ENCODE measurements around the gene TMEM254. TPM values are rescaled to one million over a fixed set of nuclear protein-coding genes. Genes with fewer than 3 reads are reported as not detected.
A peak's percentile ranks its signal among the peaks of the same experiment; 100 is the strongest.

The TMEM254 gene
- total and polyA plus RNA-seq, 9 of the 15 experiments (the other 6 are each of a cell fraction or from before 2014, with no cell fraction given): 0.59 to 4.7 (median 1.9) TPM

DNA sequence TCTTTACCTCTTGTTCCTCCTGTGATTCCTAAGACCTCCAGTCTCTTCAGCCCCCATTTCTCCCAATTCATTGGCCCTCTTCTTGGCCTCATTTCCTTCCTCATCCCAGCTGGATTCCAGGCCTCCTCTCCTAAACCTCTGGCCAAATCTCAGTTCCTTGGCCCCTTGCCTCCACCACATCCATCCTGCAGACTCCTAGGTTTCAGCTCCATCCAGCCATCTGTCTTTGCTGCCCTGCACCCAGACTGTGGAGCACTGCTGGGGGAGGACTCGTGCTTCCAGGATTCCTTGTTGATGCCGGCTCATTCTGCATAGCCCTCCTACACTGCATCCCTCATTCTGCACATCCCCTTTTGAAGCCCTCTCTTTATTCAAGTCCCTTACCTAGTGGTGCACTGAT lies 60.8 kb downstream of the TMEM254 start:
- Histone ChIP-seq H3K4me3 (no peak overlapping the region), H2AFZ (ENCODE audit: low read depth, low read length) (no peak overlapping the region), H3K9me3 (replicated peaks; ENCODE audit: control insufficient read depth, insufficient read depth, low read depth, low read length) (no peaks in the 10 kb centered on the region), H3K36me3 (ENCODE audit: control insufficient read depth, insufficient read depth, low read length) (no peaks in the 10 kb centered on the region), H3K9ac (ENCODE audit: insufficient read depth in 1 of 2, low read depth in 2 of 2, low read length in 2 of 2) (no peak overlapping the region), H3K9me1 (ENCODE audit: control insufficient read depth, insufficient read depth, low read length) (no peaks in the 10 kb centered on the region), H3K27me3 (ENCODE audit: control insufficient read depth in 2 of 2, insufficient read depth in 2 of 2, low read length in 2 of 2) (peaks cover 25 to 60% of the 10 kb centered on the region in 2 experiments), H3K27ac (ENCODE audit: extremely low read depth, low read depth, low read length) (no peak overlapping the region), H3K79me2 (ENCODE audit: control insufficient read depth, insufficient read depth, low read length) (no peaks in the 10 kb centered on the region), H4K20me1 (replicated peaks; ENCODE audit: control insufficient read depth, insufficient read depth, low read length) (peaks cover 5% of the 10 kb centered on the region), H3K4me2 (ENCODE audit: insufficient read depth, low read length) (no peak overlapping the region), H3K4me1 (replicated peaks in 1 of 2; ENCODE audit: control insufficient read depth in 2 of 2, insufficient read depth in 2 of 2, low read length in 2 of 2) (peaks cover 0 to 4% of the 10 kb centered on the region in 2 experiments; a peak in 3 of 5 replicates)
- BruUV-seq (replicated peaks): no TSS peak
- intact Hi-C loops (cut with micrococcal nuclease): no loop called here
- 0% methylated on average over 2 of the region's 2 CpGs for WGBS (ENCODE audit: insufficient coverage, low coverage, missing lambda C conversion rate)
- in situ Hi-C loops (cut with MboI): no loop called here
- FAIRE-seq (no peak), DNase-seq (ENCODE audit: extremely low read depth in 1 of 4, low spot score in 3 of 4) (no peak), ATAC-seq (no peak)
- CTCF ChIA-PET (ENCODE audit: low intra/inter-chr PET ratio): no interaction called here
- POLR2A ChIA-PET: interaction anchor here (0.8 kb wide), 1 partner anchor 14 kb away, joined by 3 read pairs; no protein-coding TSS in a partner anchor
- TF ChIP-seq ZNF263 (CRISPR knock-in tag; IDR thresholded peaks at IDR 0.05; ENCODE audit: borderline replicate concordance) (peak; percentile 74), FOSL1 (tag; conservative IDR thresholded peaks at IDR 0.05) (no peak)

DNA sequence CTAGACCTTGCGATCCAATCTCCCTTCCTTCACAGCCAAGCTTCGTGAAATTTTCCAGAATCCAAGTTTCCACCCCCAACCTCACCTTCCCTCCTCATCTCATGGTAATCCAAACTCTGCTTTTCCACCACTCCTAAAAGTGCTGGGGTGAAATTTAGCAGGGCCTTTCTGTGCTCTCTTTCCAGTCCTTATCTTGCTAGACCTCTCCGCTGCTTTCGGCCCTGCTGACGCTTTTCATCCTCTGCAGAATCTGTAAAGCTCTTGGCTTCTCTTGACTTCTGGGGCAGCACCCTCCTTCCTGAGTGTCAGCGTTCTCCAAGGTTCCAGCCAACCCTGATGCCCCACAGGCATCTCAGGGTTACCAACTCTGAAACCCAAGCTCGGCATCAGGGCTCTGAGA lies 61.8 kb downstream of the TMEM254 start:
- Histone ChIP-seq H3K36me3 (ENCODE audit: control insufficient read depth, insufficient read depth, low read length) (no peaks in the 10 kb centered on the region), H3K9me1 (ENCODE audit: control insufficient read depth, insufficient read depth, low read length) (no peaks in the 10 kb centered on the region), H3K27me3 (ENCODE audit: control insufficient read depth in 2 of 2, insufficient read depth in 2 of 2, low read length in 2 of 2) (peaks cover 25 to 56% of the 10 kb centered on the region in 2 experiments), H3K4me1 (replicated peaks in 1 of 2; ENCODE audit: control insufficient read depth in 2 of 2, insufficient read depth in 2 of 2, low read length in 2 of 2) (peaks cover 0 to 9% of the 10 kb centered on the region in 2 experiments; a peak in 3 of 5 replicates), H2AFZ (ENCODE audit: low read depth, low read length) (no peak overlapping the region), H4K20me1 (replicated peaks; ENCODE audit: control insufficient read depth, insufficient read depth, low read length) (peaks cover 5% of the 10 kb centered on the region), H3K4me3 (no peak overlapping the region), H3K79me2 (ENCODE audit: control insufficient read depth, insufficient read depth, low read length) (no peaks in the 10 kb centered on the region), H3K9ac (ENCODE audit: insufficient read depth in 1 of 2, low read depth in 2 of 2, low read length in 2 of 2) (no peak overlapping the region), H3K27ac (ENCODE audit: extremely low read depth, low read depth, low read length) (no peak overlapping the region), H3K4me2 (ENCODE audit: insufficient read depth, low read length) (no peak overlapping the region), H3K9me3 (replicated peaks; ENCODE audit: control insufficient read depth, insufficient read depth, low read depth, low read length) (no peaks in the 10 kb centered on the region)
- no TSS peak for BruUV-seq (replicated peaks)
- WGBS (ENCODE audit: insufficient coverage, low coverage, missing lambda C conversion rate): under 1% methylated on average over 7 of the region's 7 CpGs
- no peak for FAIRE-seq
- ATAC-seq: no peak
- no peak for DNase-seq (ENCODE audit: extremely low read depth in 1 of 4, low spot score in 3 of 4)
- ChIA-PET CTCF (ENCODE audit: low intra/inter-chr PET ratio) (no interaction called here), POLR2A (no interaction called here)
- in situ Hi-C loops (cut with MboI) (no loop called here), intact Hi-C loops (cut with micrococcal nuclease) (no loop called here)
- TF ChIP-seq ZNF77 (CRISPR knock-in tag; IDR thresholded peaks at IDR 0.05) (no peak), GATAD2A (IDR thresholded peaks at IDR 0.05) (no peak), NCOA6 (IDR thresholded peaks at IDR 0.05) (no peak), SIRT6 (IDR thresholded peaks at IDR 0.05; ENCODE audit: low read depth, low read length) (no peak), CHCHD3 (CRISPR knock-in tag; IDR thresholded peaks at IDR 0.05) (no peak), SP1 (CRISPR knock-in tag; IDR thresholded peaks at IDR 0.05) (no peak), ADNP (tag; IDR thresholded peaks at IDR 0.05) (no peak), BDP1 (IDR thresholded peaks at IDR 0.05; ENCODE audit: insufficient read depth, insufficient read length) (no peak), ILK (tag; IDR thresholded peaks at IDR 0.05; ENCODE audit: borderline replicate concordance, low read depth) (no peak), RBBP5 (IDR thresholded peaks at IDR 0.05; ENCODE audit: borderline replicate concordance, insufficient read depth, low read length, poor library complexity, severe bottlenecking) (no peak)
- TF ChIP-seq, protein P1, sequence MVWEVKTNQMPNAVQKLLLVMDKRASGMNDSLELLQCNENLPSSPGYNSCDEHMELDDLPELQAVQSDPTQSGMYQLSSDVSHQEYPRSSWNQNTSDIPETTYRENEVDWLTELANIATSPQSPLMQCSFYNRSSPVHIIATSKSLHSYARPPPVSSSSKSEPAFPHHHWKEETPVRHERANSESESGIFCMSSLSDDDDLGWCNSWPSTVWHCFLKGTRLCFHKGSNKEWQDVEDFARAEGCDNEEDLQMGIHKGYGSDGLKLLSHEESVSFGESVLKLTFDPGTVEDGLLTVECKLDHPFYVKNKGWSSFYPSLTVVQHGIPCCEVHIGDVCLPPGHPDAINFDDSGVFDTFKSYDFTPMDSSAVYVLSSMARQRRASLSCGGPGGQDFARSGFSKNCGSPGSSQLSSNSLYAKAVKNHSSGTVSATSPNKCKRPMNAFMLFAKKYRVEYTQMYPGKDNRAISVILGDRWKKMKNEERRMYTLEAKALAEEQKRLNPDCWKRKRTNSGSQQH (CRISPR knock-in tag; IDR thresholded peaks at IDR 0.05): no peak
